Brain pericyte (primary cell): ENCODE measurements around the gene SETD3.

ENCODE experiments used
- DNase-seq: peaks from one replicate; pipeline ENCODE4 v3.0.0-alpha.2; 2012; ENCODE audit warnings: low read depth, low spot score

Gene SETD3

GRCh38 chr14:99424306-99424877, 56.3 kb downstream of the SETD3 start:
- no peak for DNase-seq

- DNase-seq = no peak
Measured at GRCh38 chr14:99423434-99423833, 57.2 kb downstream of the SETD3 start.

GRCh38 chr14:99422228-99423010, 58.2 kb downstream of the SETD3 start:
- DNase-seq = no peak

- no peak for DNase-seq
Measured at GRCh38 chr14:99420711-99421110, 59.9 kb downstream of the SETD3 start.

- no peak for DNase-seq
Measured at GRCh38 chr14:99419905-99420304, 60.8 kb downstream of the SETD3 start.

GRCh38 chr14:99418242-99418641, 62.4 kb downstream of the SETD3 start:
- no peak for DNase-seq

GRCh38 chr14:99416909-99417308, 63.8 kb downstream of the SETD3 start:
- DNase-seq = no peak

GRCh38 chr14:99415496-99416281, 65.0 kb downstream of the SETD3 start:
- peak; percentile 16 for DNase-seq

- no peak for DNase-seq
Measured at GRCh38 chr14:99413911-99414310, 66.7 kb downstream of the SETD3 start.

GRCh38 chr14:99413172-99413571, 67.5 kb downstream of the SETD3 start:
- DNase-seq = no peak

GRCh38 chr14:99412117-99413061, 68.3 kb downstream of the SETD3 start:
- no peak for DNase-seq

GRCh38 chr14:99410019-99410418, 70.6 kb downstream of the SETD3 start:
- no peak for DNase-seq

- DNase-seq = no peak
Measured at GRCh38 chr14:99408971-99409289, 71.7 kb downstream of the SETD3 start.

- no peak for DNase-seq
Measured at GRCh38 chr14:99408286-99408970, 72.2 kb downstream of the SETD3 start.

- no peak for DNase-seq
Measured at GRCh38 chr14:99407416-99407815, 73.2 kb downstream of the SETD3 start.

GRCh38 chr14:99402950-99403349, 77.7 kb downstream of the SETD3 start:
- DNase-seq = no peak

GRCh38 chr14:99402285-99402648, 78.4 kb downstream of the SETD3 start:
- no peak for DNase-seq

GRCh38 chr14:99401621-99402284, 78.9 kb downstream of the SETD3 start:
- no peak for DNase-seq

GRCh38 chr14:99401211-99401610, 79.4 kb downstream of the SETD3 start:
- no peak for DNase-seq

GRCh38 chr14:99397698-99398097, 83.0 kb downstream of the SETD3 start:
- no peak for DNase-seq
